Activated CD4-positive, alpha-beta T cell treated with anti-CD3 and anti-CD28 coated beads for 24 hours (primary cell): Measurements from ENCODE around the gene AFF3.

Experiments used
- DNase-seq, 2 donors: peaks; one replicate each; pipeline ENCODE4 v3.0.0-alpha.2; 2020; ENCODE audit warnings: low read depth in 2 of 2

AFF3 gene

GRCh38 chr2:99640635-99641151 is 501.7 kb downstream of the AFF3 start:
- no peak for DNase-seq

- no peak for DNase-seq
Measured at GRCh38 chr2:99638791-99639190, 503.6 kb downstream of the AFF3 start.

DNA sequence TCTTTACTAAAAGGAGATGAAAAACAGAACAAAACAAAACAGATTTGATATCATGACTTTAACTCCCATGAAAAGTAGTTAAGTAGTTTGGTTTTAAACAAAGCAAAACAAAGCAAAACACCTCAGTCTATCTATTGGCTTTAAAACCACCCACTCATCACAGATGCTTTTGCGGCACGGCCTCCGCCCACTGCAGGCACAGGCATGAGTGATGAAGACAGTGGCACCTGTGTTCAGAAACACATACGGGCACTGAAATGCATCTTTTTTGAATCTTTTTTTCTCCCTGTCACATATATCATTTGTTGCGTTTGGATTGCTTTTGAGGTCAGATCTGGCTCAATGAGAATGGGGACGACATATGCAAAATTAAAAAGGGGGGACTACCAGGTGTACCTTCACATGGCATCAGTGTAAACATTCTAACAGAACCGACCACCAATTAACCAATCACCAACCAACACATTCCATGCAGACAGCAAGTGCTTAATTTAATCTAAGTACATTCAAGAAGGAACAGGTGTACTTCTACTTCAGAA is 505.2 kb downstream of the AFF3 start:
- DNase-seq: no peak

- DNase-seq: no peak
Measured at GRCh38 chr2:99636144-99637034, 506.0 kb downstream of the AFF3 start.

- no peak for DNase-seq
Measured at GRCh38 chr2:99635710-99636109, 506.7 kb downstream of the AFF3 start.

GRCh38 chr2:99634234-99634633 is 508.2 kb downstream of the AFF3 start:
- DNase-seq: no peak

GRCh38 chr2:99631700-99632099 is 510.7 kb downstream of the AFF3 start:
- no peak for DNase-seq

- no peak for DNase-seq
Measured at GRCh38 chr2:99629320-99629719, 513.1 kb downstream of the AFF3 start.

- DNase-seq: no peak
Measured at GRCh38 chr2:99626158-99626557, 516.2 kb downstream of the AFF3 start.

- DNase-seq: no peak
Measured at GRCh38 chr2:99624677-99625076, 517.7 kb downstream of the AFF3 start.

GRCh38 chr2:99623613-99624012 is 518.8 kb downstream of the AFF3 start:
- no peak for DNase-seq

DNA sequence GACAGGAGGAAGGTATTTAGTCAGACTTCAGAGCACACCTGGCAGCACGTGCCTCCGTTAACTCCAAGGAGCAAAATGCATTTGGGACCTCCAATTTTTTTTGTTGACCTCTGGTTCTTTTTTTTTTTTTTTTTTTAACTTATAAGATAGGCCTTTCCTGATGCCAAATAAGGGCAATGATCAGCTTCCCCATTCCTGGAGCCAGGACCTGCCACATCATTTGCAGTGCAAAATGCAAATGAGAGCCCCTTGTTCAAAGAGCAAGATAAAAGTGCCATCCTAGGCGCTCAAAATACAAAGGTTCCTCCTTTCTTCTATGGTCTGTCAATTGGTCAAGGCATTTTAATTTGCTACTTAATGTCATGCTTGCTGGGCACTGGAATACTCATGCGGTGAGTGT is 519.4 kb downstream of the AFF3 start:
- DNase-seq: no peak

DNA sequence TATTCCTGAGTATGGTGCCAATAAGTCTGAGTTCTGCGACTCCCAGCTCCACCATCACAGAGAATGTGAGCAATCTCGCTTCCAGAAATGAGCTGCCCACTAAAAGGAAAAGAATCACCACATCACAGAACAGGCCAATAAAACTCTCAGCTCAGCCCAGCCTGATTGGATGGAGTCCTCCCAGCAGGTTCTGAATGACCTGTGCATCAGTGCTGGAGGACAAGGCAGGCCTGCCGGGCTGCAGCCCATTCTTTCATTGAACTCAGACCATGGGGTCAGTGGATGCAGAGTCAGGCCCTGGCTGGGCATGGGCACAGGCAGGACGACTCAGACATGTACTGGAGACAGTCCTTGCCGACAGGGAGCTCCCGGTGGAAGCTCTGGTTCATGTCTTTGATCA is 519.9 kb downstream of the AFF3 start:
- no peak for DNase-seq

GRCh38 chr2:99621774-99622173 is 520.6 kb downstream of the AFF3 start:
- no peak for DNase-seq

DNA sequence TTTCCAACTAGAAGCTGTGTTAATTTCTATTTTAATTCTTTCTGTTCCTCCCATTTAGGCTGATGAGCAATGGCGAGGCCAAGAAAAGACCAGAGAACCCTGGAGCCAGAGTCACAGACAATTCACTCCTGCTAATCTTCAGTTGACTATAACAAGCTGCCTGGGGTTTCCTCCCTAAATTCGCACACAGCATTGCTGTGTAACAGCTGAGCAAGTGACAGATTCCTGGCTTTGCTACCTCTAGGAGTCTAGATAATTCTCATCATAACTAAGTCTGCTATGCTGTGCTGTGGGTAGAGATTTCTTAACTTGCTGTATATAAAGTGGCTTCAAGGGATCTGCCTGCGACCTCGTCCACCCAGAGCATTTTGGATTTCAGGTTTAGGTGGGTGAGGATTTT is 521.3 kb downstream of the AFF3 start:
- no peak for DNase-seq

DNA sequence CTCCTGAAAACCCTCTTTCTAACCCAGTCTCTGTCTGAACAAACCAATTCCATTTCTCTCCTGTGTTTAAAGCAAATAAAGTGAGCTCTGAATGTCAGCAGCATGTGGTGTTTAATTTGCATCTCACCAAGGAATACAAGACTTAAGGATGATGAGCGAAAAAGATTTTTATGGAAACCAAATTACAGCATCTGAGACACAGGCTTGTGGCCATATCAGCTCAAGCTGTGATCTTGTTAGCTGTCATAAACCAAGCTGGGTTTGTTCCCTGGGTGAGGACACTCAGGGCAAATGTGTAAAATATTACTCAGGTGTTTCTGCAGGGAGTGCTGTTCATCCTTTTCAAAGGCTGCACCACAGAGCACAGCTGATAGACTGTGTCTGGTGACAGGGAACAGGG is 523.2 kb downstream of the AFF3 start:
- no peak for DNase-seq

- no peak for DNase-seq
Measured at GRCh38 chr2:99618579-99619097, 523.8 kb downstream of the AFF3 start.

GRCh38 chr2:99617811-99618210 is 524.6 kb downstream of the AFF3 start:
- no peak for DNase-seq

GRCh38 chr2:99615247-99615771 is 527.1 kb downstream of the AFF3 start:
- DNase-seq: no peak

DNA sequence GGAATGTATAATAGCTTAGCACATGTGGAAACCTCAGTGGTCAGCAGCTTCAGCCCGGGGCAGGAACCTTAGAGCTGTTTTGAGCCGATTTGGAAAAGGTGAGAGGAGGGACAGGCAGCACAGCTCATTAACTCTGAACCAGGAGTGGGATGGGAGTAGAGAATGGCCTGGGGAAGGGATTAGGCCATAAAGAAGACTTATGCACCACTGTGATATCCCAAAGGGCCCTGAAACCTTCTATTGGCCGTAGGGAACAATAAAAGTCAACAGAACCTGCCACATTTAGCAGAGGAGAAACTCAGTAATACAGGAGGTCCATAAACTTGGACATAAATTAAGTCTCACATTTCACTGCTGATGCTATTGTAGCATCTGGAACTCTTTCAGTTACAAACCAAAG is 528.4 kb downstream of the AFF3 start:
- no peak for DNase-seq

DNA sequence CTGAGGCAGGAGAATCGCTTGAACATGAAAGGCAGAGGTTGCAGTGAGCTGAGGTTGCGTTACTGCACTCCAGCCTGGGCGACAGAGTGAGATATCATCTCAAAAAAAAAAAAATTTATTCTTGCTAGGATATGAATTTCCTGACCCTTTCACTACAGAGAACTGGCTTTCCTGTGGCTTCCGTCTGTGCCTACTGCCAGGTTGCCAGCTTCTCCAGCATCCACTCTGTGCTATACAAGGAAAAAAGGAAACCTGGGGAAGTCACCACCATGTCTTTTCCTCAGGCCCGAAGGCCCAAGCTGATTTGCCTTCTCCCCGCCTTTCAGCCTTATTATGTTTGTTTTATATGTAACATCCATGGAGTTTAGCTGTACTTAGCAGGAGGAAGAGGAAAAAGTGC is 530.6 kb downstream of the AFF3 start:
- DNase-seq: no peak

DNA sequence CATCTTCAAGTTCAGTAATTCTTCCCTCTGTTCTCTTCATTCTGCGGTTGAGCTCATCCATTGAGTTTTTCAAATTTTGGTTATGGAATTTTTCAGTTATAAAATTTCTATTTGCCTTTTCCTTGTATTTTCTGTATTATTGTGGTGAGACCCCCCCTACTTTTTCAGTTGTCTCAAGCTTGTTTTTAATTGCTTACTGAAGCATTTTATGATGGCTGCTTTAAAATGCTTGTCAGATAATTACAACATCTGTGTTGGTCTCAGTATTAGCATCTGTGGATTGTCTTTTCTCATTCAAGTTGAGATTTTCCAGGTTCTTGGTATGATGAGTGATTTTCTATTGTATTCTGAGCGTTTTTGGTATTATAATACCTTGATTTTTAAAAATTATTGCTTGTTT is 531.4 kb downstream of the AFF3 start:
- no peak for DNase-seq

DNA sequence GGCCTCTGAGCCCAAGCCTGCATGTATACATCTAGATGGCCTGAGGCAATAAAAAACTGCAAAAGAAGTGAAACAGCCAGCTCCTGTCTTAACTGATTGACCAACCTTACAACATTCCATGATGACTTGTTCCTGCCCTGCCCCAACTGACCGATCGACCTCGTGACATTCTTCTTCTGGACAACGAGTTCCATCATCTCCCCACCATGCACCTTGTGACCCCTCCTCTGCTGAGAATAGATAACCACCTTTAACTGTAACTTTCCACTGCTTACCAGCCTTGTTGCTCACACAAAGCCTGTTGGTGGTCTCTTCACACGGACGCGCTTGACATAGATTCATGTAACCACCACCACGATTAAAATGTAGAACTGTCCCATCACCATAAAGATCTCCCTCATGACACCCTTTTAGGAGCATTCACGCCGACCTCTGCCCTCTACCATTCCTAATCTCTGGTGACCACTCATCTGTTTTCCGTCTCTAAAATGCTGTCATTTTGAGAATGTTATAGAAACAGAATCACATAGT is 532.5 kb downstream of the AFF3 start:
- DNase-seq: no peak
